K562 (cell line): ENCODE measurements around the gene FMNL3. TPM values are rescaled to one million over a fixed set of nuclear protein-coding genes. Genes with fewer than 3 reads are reported as not detected.

Experiments used
- CBX3 ChIP-seq, 2 experiments: IDR thresholded peaks; 1 replicate in 1 of 2; 2 replicates in 1 of 2; pipeline ENCODE4 v1.6.1; 2012; ENCODE audit warnings: inconsistent platforms in 2 of 2, low read length in 2 of 2, borderline replicate concordance in 1 of 2, control low read depth in 1 of 2
- ETS2 ChIP-seq: IDR thresholded peaks from 2 replicates; pipeline ENCODE4 v1.6.1; 2016; ENCODE audit warnings: borderline replicate concordance, missing genetic modification characterization, mild to moderate bottlenecking, moderate library complexity, missing compliant biosample characterization; ENCODE audit not compliant: poor library complexity, severe bottlenecking
- HDAC2 ChIP-seq: fragments of 450-650 bp; IDR thresholded peaks from 2 replicates; pipeline ENCODE4 v1.6.1; 2016; ENCODE audit warnings: mild to moderate bottlenecking
- HDAC6 ChIP-seq: IDR thresholded peaks from 2 replicates; pipeline ENCODE4 v1.6.1; 2012; ENCODE audit warnings: low read depth, mild to moderate bottlenecking, control low read depth, inconsistent platforms, low read length, moderate library complexity
- MLLT1 ChIP-seq, 2 experiments: fragments of 450-650 bp; IDR thresholded peaks; 2 replicates each; pipeline ENCODE4 v1.6.1; 2016
- NKRF ChIP-seq: fragments of 450-650 bp; IDR thresholded peaks from 2 replicates; pipeline ENCODE4 v1.6.1; 2016; ENCODE audit warnings: borderline replicate concordance
- SAFB2 ChIP-seq: fragments of 200-400 bp; formaldehyde crosslinking; IDR thresholded peaks from 2 replicates; pipeline ENCODE4 v1.6.1; 2018; ENCODE audit warnings: borderline replicate concordance, low read length, low read depth, moderate library complexity; ENCODE audit not compliant: severe bottlenecking
- SIN3A ChIP-seq, 2 experiments: fragments of 150-350 bp in 1 of 2; IDR thresholded peaks; 2 replicates each; pipeline ENCODE4 v1.6.1; 2011 to 2016; ENCODE audit warnings: borderline replicate concordance in 2 of 2, low read depth in 2 of 2, low read length in 2 of 2, mild to moderate bottlenecking in 2 of 2, moderate library complexity in 2 of 2; ENCODE audit not compliant: control insufficient read depth in 1 of 2
- ZFX ChIP-seq: sonication (generic); formaldehyde crosslinking; IDR thresholded peaks from 2 replicates; pipeline ENCODE4 v1.8.0; 2022; ENCODE audit warnings: mild to moderate bottlenecking, missing genetic modification reagents, moderate library complexity
- ZNF121 ChIP-seq: sonication (generic); formaldehyde crosslinking; conservative IDR thresholded peaks from 2 replicates; pipeline ENCODE4 v1.8.0; 2022; ENCODE audit warnings: missing genetic modification reagents
- ZNF785 ChIP-seq: fragments of 250-450 bp; sonication (Bioruptor Pico); IDR thresholded peaks from 2 replicates; pipeline ENCODE4 v1.4.0; 2020; ENCODE audit warnings: mild to moderate bottlenecking
- polyA plus RNA-seq, 8 experiments: library from polyadenylated mRNA; depleted of rRNA in 4 of 8; stranded (reverse) in 5 of 8; unstranded in 3 of 8; fragments of >200 nt; fragmentation: Nextera tagmentation in 2 of 8; fragmentation: Illumina TruSeq in 1 of 8; extraction: Ambion mirVana in 2 of 8; extraction: Trizol in 1 of 8; gene quantifications; 2 replicates each; pipeline versions ENCODE4 v1.2.1 to v1.2.3, GENCODE V29; 2011 to 2014; ENCODE audit warnings: inconsistent platforms in 1 of 8, missing spikeins in 1 of 8
- total RNA-seq, 7 experiments: library from RNA; depleted of rRNA in 6 of 7; stranded (reverse); fragments of >200 nt in 6 of 7; fragmentation: Illumina TruSeq in 2 of 7; extraction: Trizol in 2 of 7; gene quantifications; 2 replicates each; pipeline versions ENCODE4 v1.2.1 to v1.2.3, GENCODE V29; 2011 to 2021; ENCODE audit warnings: low replicate concordance in 1 of 7

FMNL3 gene
- total and polyA plus RNA-seq, 9 of the 15 experiments (the other 6 are each of a cell fraction or from before 2014, with no cell fraction given) = 0.49 to 14.4 (median 6.8) TPM

GRCh38 chr12:49706351-49707127 is 666 bp downstream of the FMNL3 start (continued):
- no peak for TF ChIP-seq ZNF785 (CRISPR knock-in tag)
- TF ChIP-seq HDAC2 = peak; percentile 40; the same call in 1 of the 2 replicates
- no peak for TF ChIP-seq ETS2 (tag)
- no peak for TF ChIP-seq CBX3 (IDR thresholded peaks at IDR 0.05; ENCODE audit: borderline replicate concordance in 1 of 2, low read length in 2 of 2)
- TF ChIP-seq HDAC6 = no peak
- TF ChIP-seq NKRF = 0 out of 2 replicates have a peak, but pooled peaks have one; percentile 16
- TF ChIP-seq SAFB2 = no peak
- TF ChIP-seq ZFX (CRISPR knock-in tag) = peak; percentile 6; the same call in 1 of the 2 replicates
- TF ChIP-seq MLLT1 (IDR thresholded peaks at IDR 0.05) = no peak
- TF ChIP-seq ZNF121 = no peak
- TF ChIP-seq SIN3A (IDR thresholded peaks at IDR 0.05; ENCODE audit: borderline replicate concordance in 2 of 2, control insufficient read depth in 1 of 2, low read depth in 2 of 2, low read length in 2 of 2) = 0 out of 4 replicates have a peak, but pooled peaks of 1 of the 2 experiments have one; percentile 20
- TF ChIP-seq, all 486 proteins: peak for 13
